K562 (cell line): ENCODE data around the gene CD6. TPM values are rescaled to one million over a fixed set of nuclear protein-coding genes. Genes with fewer than 3 reads are reported as not detected.

Source experiments
- ATAC-seq: fragments of 200-7000 bp; cut with Tn5 transposase; 3 replicates; pipeline ENCODE4 v1.9.1; 2020; ENCODE audit warnings: moderate library complexity
- BruUV-seq: library from RNA; stranded (reverse); fragments of 400-500 nt; replicated peaks from 2 replicates; lab custom pipeline; 2021; lab: Mats Ljungman, UMichigan
- CTCF ChIA-PET: fragments of 300-600 bp; formaldehyde crosslinking; extraction: SDS; loops from one replicate; lab custom pipeline; 2021; ENCODE audit warnings: low intra/inter-chr PET ratio; lab: Yijun Ruan, JAX
- POLR2A ChIA-PET: fragments of 300-600, 350-650 bp; sonication (Branson Sonifier 250); formaldehyde crosslinking; extraction: SDS; loops from one replicate; lab custom pipeline; 2021; ENCODE audit warnings: antibody characterized with exemption, inconsistent platforms; lab: Yijun Ruan, JAX
- DNase-seq, 4 experiments: peaks; one replicate each; pipeline versions ENCODE4 v3.0.0 to v3.0.0-alpha.2; 2011 to 2018; ENCODE audit warnings: low spot score in 3 of 4, mixed read lengths in 3 of 4; ENCODE audit errors: extremely low read depth in 1 of 4
- FAIRE-seq: peaks from 2 replicates; lab custom pipeline; 2011; peaks lifted over from hg19 to GRCh38; lab: Jason Lieb, UNC
- H2AFZ ChIP-seq: 2 replicates; pipeline ENCODE4 v1.6.0; 2011; ENCODE audit warnings: low read depth, low read length, control low read depth, inconsistent platforms
- H3K27ac ChIP-seq: fragments of 200-600 bp; 3 replicates; pipeline ENCODE4 v1.8.0; 2011; ENCODE audit warnings: low read depth, mild to moderate bottlenecking, control low read depth, inconsistent platforms, low read length, moderate library complexity, mixed read lengths; ENCODE audit errors: extremely low read depth
- H3K27me3 ChIP-seq, 2 experiments: fragments of 300-600 bp in 1 of 2; 2 replicates in 1 of 2; 3 replicates in 1 of 2; pipeline versions ENCODE4 v1.6.0 to v1.8.0; 2011; ENCODE audit warnings: inconsistent platforms in 2 of 2, low read length in 2 of 2, mild to moderate bottlenecking in 1 of 2, mixed read lengths in 1 of 2, moderate library complexity in 1 of 2; ENCODE audit not compliant: control insufficient read depth in 2 of 2, insufficient read depth in 2 of 2
- H3K36me3 ChIP-seq: fragments of 300-600 bp; 3 replicates; pipeline ENCODE4 v1.8.0; 2011; ENCODE audit warnings: mild to moderate bottlenecking, low read length, inconsistent platforms; ENCODE audit not compliant: control insufficient read depth, insufficient read depth
- H3K4me1 ChIP-seq, 2 experiments: fragments of 200-600 bp in 1 of 2; replicated peaks in 1 of 2; 2 replicates in 1 of 2; 3 replicates in 1 of 2; pipeline versions ENCODE4 v1.5.1 to v1.8.0; 2011; ENCODE audit warnings: inconsistent platforms in 2 of 2, low read length in 2 of 2, mild to moderate bottlenecking in 1 of 2, mixed read lengths in 1 of 2, moderate library complexity in 1 of 2; ENCODE audit not compliant: control insufficient read depth in 2 of 2, insufficient read depth in 2 of 2
- H3K4me2 ChIP-seq: 2 replicates; pipeline ENCODE4 v1.6.1; 2011; ENCODE audit warnings: low read length, control low read depth, inconsistent platforms, mixed read lengths; ENCODE audit not compliant: insufficient read depth
- H3K4me3 ChIP-seq: fragments of 200-600 bp; sonication (generic), shearing (Covaris generic); 2 replicates; pipeline ENCODE4 v1.5.1; 2016; ENCODE audit warnings: control low read depth, inconsistent platforms
- H3K79me2 ChIP-seq: fragments of 200-600 bp; 3 replicates; pipeline ENCODE4 v1.8.0; 2011; ENCODE audit warnings: low read length, inconsistent platforms; ENCODE audit not compliant: control insufficient read depth, insufficient read depth
- H3K9ac ChIP-seq, 2 experiments: 2 replicates each; pipeline versions ENCODE4 v1.6.0 to v1.6.1; 2011; ENCODE audit warnings: low read depth in 2 of 2, low read length in 2 of 2, control low read depth in 1 of 2, inconsistent platforms in 1 of 2, mild to moderate bottlenecking in 1 of 2, mixed read lengths in 1 of 2; ENCODE audit not compliant: insufficient read depth in 1 of 2
- H3K9me1 ChIP-seq: one replicate; pipeline ENCODE4 v1.6.0; 2011; ENCODE audit warnings: inconsistent platforms, mild to moderate bottlenecking, low read length, moderate library complexity; ENCODE audit not compliant: control insufficient read depth, insufficient read depth
- H3K9me3 ChIP-seq: replicated peaks from 2 replicates; pipeline ENCODE4 v1.5.1; 2011; ENCODE audit warnings: low read depth, low read length, inconsistent platforms; ENCODE audit not compliant: control insufficient read depth, insufficient read depth
- H4K20me1 ChIP-seq: replicated peaks from 2 replicates; pipeline ENCODE4 v1.6.1; 2011; ENCODE audit warnings: low read length, inconsistent platforms, mixed read lengths; ENCODE audit not compliant: control insufficient read depth, insufficient read depth
- CREB5 ChIP-seq: fragments of 250-450 bp; sonication (Bioruptor Pico); IDR thresholded peaks from 2 replicates; pipeline ENCODE4 v1.5.0; 2020; ENCODE audit warnings: mild to moderate bottlenecking
- CTCF ChIP-seq, 3 experiments: IDR thresholded peaks in 2 of 3; conservative IDR thresholded peaks in 1 of 3; 2 replicates each; pipeline ENCODE4 v1.5.1; 2011 to 2012; ENCODE audit warnings: low read length in 3 of 3, mild to moderate bottlenecking in 3 of 3, control low read depth in 2 of 3, improper control_type of control experiment in 1 of 3, inconsistent platforms in 1 of 3, low read depth in 1 of 3, mixed read lengths in 1 of 3, moderate library complexity in 1 of 3; ENCODE audit not compliant: insufficient read depth in 2 of 3
- MAFK ChIP-seq: IDR thresholded peaks from 2 replicates; pipeline ENCODE4 v1.6.1; 2011; ENCODE audit warnings: low read length, improper control_type of control experiment
- MEF2D ChIP-seq: conservative IDR thresholded peaks from 2 replicates; pipeline ENCODE4 v1.6.1; 2016; ENCODE audit warnings: low read depth, missing genetic modification characterization, missing compliant biosample characterization
- POLR2B ChIP-seq: fragments of 450-650 bp; IDR thresholded peaks from 2 replicates; pipeline ENCODE4 v1.6.1; 2018; ENCODE audit warnings: low read depth; ENCODE audit not compliant: partially characterized antibody
- RBBP5 ChIP-seq: fragments of 200-600 bp; sonication (generic); IDR thresholded peaks from 2 replicates; pipeline ENCODE4 v1.6.1; 2012; ENCODE audit warnings: borderline replicate concordance, mild to moderate bottlenecking, low read length, control low read depth, inconsistent platforms; ENCODE audit not compliant: insufficient read depth, poor library complexity, severe bottlenecking
- RNF2 ChIP-seq: sonication (generic); IDR thresholded peaks from 2 replicates; pipeline ENCODE4 v1.6.1; 2016
- RUNX1 ChIP-seq: sonication (generic); IDR thresholded peaks from 2 replicates; pipeline ENCODE4 v1.6.1; 2016; ENCODE audit warnings: antibody characterized with exemption, low read depth
- TEAD2 ChIP-seq: fragments of 450-650 bp; IDR thresholded peaks from 2 replicates; pipeline ENCODE4 v1.6.1; 2016; ENCODE audit warnings: missing genetic modification characterization, control low read depth, missing compliant biosample characterization
- XRCC5 ChIP-seq: fragments of 200-400 bp; formaldehyde crosslinking; IDR thresholded peaks from 2 replicates; pipeline ENCODE4 v1.6.1; 2017; ENCODE audit warnings: low read depth, mild to moderate bottlenecking, low read length
- ZBTB2 ChIP-seq: fragments of 450-650 bp; IDR thresholded peaks from 2 replicates; pipeline ENCODE4 v1.6.1; 2016; ENCODE audit warnings: antibody characterized with exemption
- ZBTB49 ChIP-seq: sonication (generic); formaldehyde crosslinking; IDR thresholded peaks from 2 replicates; pipeline ENCODE4 v1.8.0; 2022; ENCODE audit warnings: missing genetic modification reagents, mild to moderate bottlenecking, borderline replicate concordance
- ZNF165 ChIP-seq: fragments of 250-450 bp; sonication (Bioruptor Pico); IDR thresholded peaks from 2 replicates; pipeline ENCODE4 v1.4.0; 2020; ENCODE audit warnings: borderline replicate concordance
- ZNF253 ChIP-seq: fragments of 250-450 bp; sonication (Bioruptor Pico); conservative IDR thresholded peaks from 2 replicates; pipeline ENCODE4 v1.6.1; 2021; ENCODE audit warnings: mild to moderate bottlenecking
- ZSCAN32 ChIP-seq: fragments of 450-650 bp; formaldehyde crosslinking; IDR thresholded peaks from 2 replicates; pipeline ENCODE4 v1.4.0; 2020; ENCODE audit warnings: mild to moderate bottlenecking, moderate library complexity
- WGBS: fragments of 100-300 bp; shearing (Covaris generic); methylation state at CpG from one replicate; pipeline ENCODE4 v1.1.6; 2016; ENCODE audit warnings: low coverage, mixed read lengths; ENCODE audit not compliant: insufficient coverage; ENCODE audit errors: missing lambda C conversion rate; 5-methylcytosine and 5-hydroxymethylcytosine counted together
- in situ Hi-C: fragments of 300-500 bp; cut with MboI; formaldehyde crosslinking; loops from 4 replicates; pipeline ENCODE4 v1.15.0; 2018; ENCODE audit warnings: inconsistent platforms, mixed read lengths
- intact Hi-C: fragments of 100-400 bp; cut with micrococcal nuclease; formaldehyde crosslinking; loops from 2 replicates; pipeline ENCODE4 v1.14.2; 2022
- polyA plus RNA-seq, 8 experiments: library from polyadenylated mRNA; depleted of rRNA in 4 of 8; stranded (reverse) in 5 of 8; unstranded in 3 of 8; fragments of >200 nt; fragmentation: Nextera tagmentation in 2 of 8; fragmentation: Illumina TruSeq in 1 of 8; extraction: Ambion mirVana in 2 of 8; extraction: Trizol in 1 of 8; gene quantifications; 2 replicates each; pipeline versions ENCODE4 v1.2.1 to v1.2.3, GENCODE V29; 2011 to 2014; ENCODE audit warnings: inconsistent platforms in 1 of 8, missing spikeins in 1 of 8
- total RNA-seq, 7 experiments: library from RNA; depleted of rRNA in 6 of 7; stranded (reverse); fragments of >200 nt in 6 of 7; fragmentation: Illumina TruSeq in 2 of 7; extraction: Trizol in 2 of 7; gene quantifications; 2 replicates each; pipeline versions ENCODE4 v1.2.1 to v1.2.3, GENCODE V29; 2011 to 2021; ENCODE audit warnings: low replicate concordance in 1 of 7

The CD6 gene
- total and polyA plus RNA-seq, 9 of the 15 experiments (the other 6 are each of a cell fraction or from before 2014, with no cell fraction given), result 0.84 TPM; not detected in 8

GRCh38 chr11:60996381-60997138, 25.1 kb downstream of the CD6 start:
- no peak overlapping the region for H3K27ac ChIP-seq
- no peaks in the 10 kb centered on the region for H3K79me2 ChIP-seq
- no peaks in the 10 kb centered on the region for H3K36me3 ChIP-seq
- H3K9ac ChIP-seq, result no peak overlapping the region
- H3K27me3 ChIP-seq, result peaks cover 33 to 56% of the 10 kb centered on the region in 2 experiments
- peaks cover 4% of the 10 kb centered on the region; the same call in 1 of the 2 replicates for H4K20me1 ChIP-seq
- no peak for FAIRE-seq
- no TSS peak for BruUV-seq
- no peak for DNase-seq
- intact Hi-C loops, result no loop called here
- H3K4me1 ChIP-seq, result peaks cover 0 to 6% of the 10 kb centered on the region in 2 experiments; a peak in 1 of 5 replicates
- CTCF ChIA-PET, result interaction anchor here (0.5 kb wide), 1 partner anchor 827 kb away, joined by 8 read pairs; no protein-coding TSS in a partner anchor
- in situ Hi-C loops, result no loop called here
- H2AFZ ChIP-seq, result no peak overlapping the region
- H3K9me1 ChIP-seq, result no peaks in the 10 kb centered on the region
- no peak overlapping the region for H3K4me2 ChIP-seq
- no peak for ATAC-seq
- POLR2A ChIA-PET, result no interaction called here
- H3K4me3 ChIP-seq, result no peak overlapping the region
- H3K9me3 ChIP-seq, result no peaks in the 10 kb centered on the region
- 2% methylated on average over 12 of the region's 13 CpGs for WGBS
- TF ChIP-seq MAFK, result no peak
- TF ChIP-seq XRCC5, result no peak
- no peak for TF ChIP-seq RUNX1
- TF ChIP-seq ZNF253 (CRISPR knock-in tag), result no peak
- no peak for TF ChIP-seq ZNF165
- TF ChIP-seq POLR2B, result no peak
- TF ChIP-seq MEF2D (tag), result no peak
- TF ChIP-seq TEAD2, result no peak
- no peak for TF ChIP-seq RNF2
- no peak for TF ChIP-seq CTCF (IDR thresholded peaks at IDR 0.05 in 2 of 3, conservative IDR thresholded peaks at IDR 0.05 in 1 of 3; ENCODE audit: insufficient read depth in 2 of 3, low read depth in 1 of 3, low read length in 3 of 3)
- no peak for TF ChIP-seq ZBTB2
- no peak for TF ChIP-seq ZSCAN32 (CRISPR knock-in tag)
- no peak for TF ChIP-seq CREB5 (CRISPR knock-in tag)
- no peak for TF ChIP-seq ZBTB49
- TF ChIP-seq RBBP5, result no peak
